Measurements from ENCODE around the gene STEAP3. TPM values are rescaled to one million over a fixed set of nuclear protein-coding genes. Genes with fewer than 3 reads are reported as not detected.

The STEAP3 gene
- polyA plus RNA-seq, 4 donors = 1.3 to 19.2 (median 3.2) TPM

DNA sequence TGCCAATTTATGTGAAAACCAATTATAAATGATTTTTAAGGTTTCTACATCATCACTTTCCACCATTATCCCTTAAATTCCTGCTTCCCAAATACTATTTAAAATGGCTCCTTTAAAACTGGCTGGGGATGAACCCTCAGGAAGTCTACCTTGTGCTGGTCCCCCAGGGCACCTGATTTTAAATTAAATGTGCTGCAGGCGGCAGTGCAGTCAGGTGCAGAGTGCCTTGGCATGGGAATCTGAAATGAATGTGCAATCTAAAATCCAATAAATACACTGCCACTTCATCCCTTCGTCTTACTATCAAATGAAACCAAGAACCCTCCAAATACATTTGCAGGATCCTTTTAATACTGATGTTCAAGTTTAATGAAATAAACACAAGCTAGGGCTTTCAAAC lies 81.2 kb downstream of the STEAP3 start:
- Histone ChIP-seq H3K36me3 (ENCODE audit: control insufficient read depth in 3 of 3, insufficient read depth in 2 of 3, low read depth in 1 of 3, low read length in 3 of 3) (peaks cover 0 to 2% (median 0%) of the 10 kb centered on the region in 3 donors), H3K27ac (ENCODE audit: low read depth in 1 of 3, low read length in 2 of 3) (no peak overlapping the region), H3K27me3 (ENCODE audit: control insufficient read depth in 3 of 3, insufficient read depth in 3 of 3, low read length in 3 of 3) (no peaks in the 10 kb centered on the region), H3K4me1 (ENCODE audit: control insufficient read depth in 3 of 3, insufficient read depth in 2 of 3, low read depth in 1 of 3, low read length in 2 of 3) (peaks cover 0 to 9% (median 0%) of the 10 kb centered on the region in 3 donors), H3K9me3 (ENCODE audit: control insufficient read depth in 2 of 2, insufficient read depth in 1 of 2, low read depth in 1 of 2, low read length in 1 of 2) (no peaks in the 10 kb centered on the region), H3K4me3 (ENCODE audit: low read depth in 1 of 3, low read length in 3 of 3) (no peak overlapping the region)
- no peak for FAIRE-seq
- WGBS, 3 donors = 33 to 63% (median 45%) methylated on average over 2 of the region's 2 CpGs
- no peak for DNase-seq

DNA sequence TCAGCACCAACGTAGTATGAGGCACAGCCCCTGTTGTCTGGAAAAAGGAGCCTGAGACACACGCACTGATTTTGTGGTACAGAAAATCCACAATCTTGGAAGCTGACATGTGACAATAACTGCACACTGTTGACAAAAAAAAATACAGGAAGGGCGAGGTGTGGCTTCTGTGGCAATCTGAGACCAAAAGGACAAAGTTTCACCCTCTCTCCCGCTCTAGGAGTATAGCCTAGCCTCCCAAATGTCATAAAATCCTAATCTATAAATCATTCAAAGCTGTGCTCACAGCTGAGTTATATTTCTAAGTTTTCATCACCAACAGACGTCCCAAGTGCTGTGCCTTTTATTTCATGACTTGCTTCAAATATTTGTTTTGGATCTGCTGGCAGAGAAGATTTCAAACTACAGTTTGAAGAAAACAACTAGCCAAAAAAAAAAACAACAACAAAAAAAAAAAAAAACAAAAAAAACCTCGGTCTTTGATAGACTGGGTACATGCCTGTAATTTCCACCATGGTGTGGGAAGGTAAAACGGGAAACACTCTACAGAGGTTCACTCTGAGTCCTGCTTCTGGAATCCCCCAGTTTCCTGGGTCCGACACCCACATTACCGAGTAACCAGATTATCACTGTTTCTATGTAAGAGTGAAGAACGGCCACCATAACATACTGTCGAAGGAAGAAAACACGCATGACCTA lies 82.0 kb downstream of the STEAP3 start:
- no peak overlapping the region for H3K4me3 ChIP-seq (ENCODE audit: low read depth in 1 of 3, low read length in 3 of 3)
- peak overlapping the region in 1 of 3 donors; percentile 12 for H3K27ac ChIP-seq (ENCODE audit: low read depth in 1 of 3, low read length in 2 of 3)
- FAIRE-seq (no peak), DNase-seq (peak; percentile 76 to 82)
- 24 to 56% (median 37%) methylated on average over 12 of the region's 12 CpGs for WGBS, 3 donors
- H3K36me3 ChIP-seq (ENCODE audit: control insufficient read depth in 3 of 3, insufficient read depth in 2 of 3, low read depth in 1 of 3, low read length in 3 of 3) = peaks cover 0 to 2% (median 0%) of the 10 kb centered on the region in 3 donors
- H3K27me3 ChIP-seq (ENCODE audit: control insufficient read depth in 3 of 3, insufficient read depth in 3 of 3, low read length in 3 of 3) = no peaks in the 10 kb centered on the region
- no peaks in the 10 kb centered on the region for H3K9me3 ChIP-seq (ENCODE audit: control insufficient read depth in 2 of 2, insufficient read depth in 1 of 2, low read depth in 1 of 2, low read length in 1 of 2)
- H3K4me1 ChIP-seq (ENCODE audit: control insufficient read depth in 3 of 3, insufficient read depth in 2 of 3, low read depth in 1 of 3, low read length in 2 of 3) = peaks cover 0 to 9% (median 0%) of the 10 kb centered on the region in 3 donors

DNA sequence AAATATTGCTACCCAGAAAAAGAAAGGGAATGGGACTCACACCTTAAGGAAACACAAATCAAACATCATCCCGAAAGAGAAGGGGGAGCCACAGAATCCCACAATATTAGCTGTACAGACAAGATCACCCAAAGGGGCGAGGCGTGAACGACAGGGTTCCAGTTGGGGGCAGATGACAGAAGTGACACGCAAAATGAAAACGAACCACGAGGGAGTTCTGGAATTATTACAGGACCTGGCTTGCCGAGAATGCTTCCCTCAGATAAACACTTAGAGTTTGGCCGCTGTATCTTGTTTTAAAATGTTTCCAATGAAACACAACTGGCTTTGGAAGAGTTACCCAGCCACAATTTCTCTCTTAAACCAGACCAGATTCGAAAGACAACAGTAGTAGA lies 82.6 kb downstream of the STEAP3 start:
- Histone ChIP-seq H3K4me1 (ENCODE audit: control insufficient read depth in 3 of 3, insufficient read depth in 2 of 3, low read depth in 1 of 3, low read length in 2 of 3) (peaks cover 0 to 9% (median 0%) of the 10 kb centered on the region in 3 donors), H3K4me3 (ENCODE audit: low read depth in 1 of 3, low read length in 3 of 3) (no peak overlapping the region), H3K27me3 (ENCODE audit: control insufficient read depth in 3 of 3, insufficient read depth in 3 of 3, low read length in 3 of 3) (no peaks in the 10 kb centered on the region), H3K27ac (ENCODE audit: low read depth in 1 of 3, low read length in 2 of 3) (no peak overlapping the region), H3K9me3 (ENCODE audit: control insufficient read depth in 2 of 2, insufficient read depth in 1 of 2, low read depth in 1 of 2, low read length in 1 of 2) (no peaks in the 10 kb centered on the region), H3K36me3 (ENCODE audit: control insufficient read depth in 3 of 3, insufficient read depth in 2 of 3, low read depth in 1 of 3, low read length in 3 of 3) (peaks cover 0 to 2% (median 0%) of the 10 kb centered on the region in 3 donors)
- DNase-seq (no peak), FAIRE-seq (no peak)
- WGBS, 3 donors = 39 to 59% (median 58%) methylated on average over 10 of the region's 10 CpGs

DNA sequence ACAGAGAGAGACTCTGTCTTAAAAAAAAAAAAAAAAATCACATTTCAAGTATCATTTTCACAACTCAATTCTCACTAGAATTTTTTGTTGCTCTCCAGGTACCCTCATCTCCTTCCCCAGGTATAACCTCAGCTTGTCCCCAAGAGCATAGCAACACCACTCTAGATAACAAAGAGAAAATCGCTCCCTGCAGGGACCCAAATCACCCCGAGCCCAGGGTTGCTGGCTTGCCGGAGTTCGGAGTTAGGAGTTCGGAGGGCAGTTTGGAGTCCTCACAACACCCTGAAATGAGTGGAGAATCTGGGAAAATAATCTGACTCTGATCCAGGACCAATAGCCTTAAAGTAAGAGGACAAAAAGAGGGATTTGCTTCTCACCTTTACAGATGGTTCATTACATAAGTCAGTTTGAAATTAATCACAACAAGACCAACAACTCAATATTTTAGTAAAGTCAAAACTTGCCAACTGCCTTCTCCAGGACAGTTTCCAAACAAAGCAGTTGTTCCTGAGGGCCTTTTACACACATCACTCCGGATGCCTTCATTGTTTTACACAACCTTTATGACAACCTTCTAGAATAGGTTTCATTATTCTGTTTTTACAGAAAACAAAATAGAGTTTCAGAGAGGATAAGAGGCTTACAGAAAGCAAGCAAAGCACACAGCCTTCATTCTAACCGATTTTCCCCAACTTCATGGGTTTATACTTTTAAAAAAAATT lies 83.9 kb downstream of the STEAP3 start:
- Histone ChIP-seq H3K27ac (ENCODE audit: low read depth in 1 of 3, low read length in 2 of 3) (no peak overlapping the region), H3K27me3 (ENCODE audit: control insufficient read depth in 3 of 3, insufficient read depth in 3 of 3, low read length in 3 of 3) (no peaks in the 10 kb centered on the region), H3K9me3 (ENCODE audit: control insufficient read depth in 2 of 2, insufficient read depth in 1 of 2, low read depth in 1 of 2, low read length in 1 of 2) (no peaks in the 10 kb centered on the region), H3K4me1 (ENCODE audit: control insufficient read depth in 3 of 3, insufficient read depth in 2 of 3, low read depth in 1 of 3, low read length in 2 of 3) (peaks cover 0 to 9% (median 0%) of the 10 kb centered on the region in 3 donors), H3K36me3 (ENCODE audit: control insufficient read depth in 3 of 3, insufficient read depth in 2 of 3, low read depth in 1 of 3, low read length in 3 of 3) (no peaks in the 10 kb centered on the region), H3K4me3 (ENCODE audit: low read depth in 1 of 3, low read length in 3 of 3) (no peak overlapping the region)
- no peak for FAIRE-seq
- DNase-seq = no peak
- 88 to 96% (median 92%) methylated on average over 7 of the region's 7 CpGs for WGBS, 3 donors

DNA sequence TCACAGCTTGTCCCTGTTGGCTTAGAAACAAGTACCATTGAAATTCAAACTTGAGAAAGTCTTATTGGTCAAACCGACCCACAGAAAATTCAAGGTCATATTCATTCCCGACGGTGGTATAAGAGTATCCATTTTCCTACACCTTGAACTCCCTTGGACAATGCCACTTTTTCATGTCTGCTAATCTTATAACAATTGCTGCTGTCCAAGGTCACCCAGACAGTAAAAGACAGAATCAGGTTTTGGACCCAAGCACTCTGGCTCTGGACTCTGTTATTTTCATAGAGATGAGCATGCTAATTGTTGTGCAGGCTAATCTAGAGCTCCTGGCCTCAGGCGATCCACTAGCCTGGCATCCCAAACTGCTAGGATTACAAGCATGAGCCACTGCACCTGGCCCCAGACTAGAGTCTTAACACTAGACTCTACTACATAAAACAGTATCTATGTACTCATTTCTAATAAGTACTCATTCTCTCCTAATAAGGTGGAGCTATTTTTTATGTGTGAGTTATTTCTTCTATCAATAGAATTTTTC lies 85.2 kb downstream of the STEAP3 start:
- Histone ChIP-seq H3K27ac (ENCODE audit: low read depth in 1 of 3, low read length in 2 of 3) (no peak overlapping the region), H3K4me1 (ENCODE audit: control insufficient read depth in 3 of 3, insufficient read depth in 2 of 3, low read depth in 1 of 3, low read length in 2 of 3) (peaks cover 0 to 9% (median 0%) of the 10 kb centered on the region in 3 donors), H3K36me3 (ENCODE audit: control insufficient read depth in 3 of 3, insufficient read depth in 2 of 3, low read depth in 1 of 3, low read length in 3 of 3) (no peaks in the 10 kb centered on the region), H3K4me3 (ENCODE audit: low read depth in 1 of 3, low read length in 3 of 3) (no peak overlapping the region), H3K27me3 (ENCODE audit: control insufficient read depth in 3 of 3, insufficient read depth in 3 of 3, low read length in 3 of 3) (no peaks in the 10 kb centered on the region), H3K9me3 (ENCODE audit: control insufficient read depth in 2 of 2, insufficient read depth in 1 of 2, low read depth in 1 of 2, low read length in 1 of 2) (no peaks in the 10 kb centered on the region)
- DNase-seq = no peak
- FAIRE-seq = no peak
- 65 to 94% (median 82%) methylated on average over 4 of the region's 4 CpGs for WGBS, 3 donors

DNA sequence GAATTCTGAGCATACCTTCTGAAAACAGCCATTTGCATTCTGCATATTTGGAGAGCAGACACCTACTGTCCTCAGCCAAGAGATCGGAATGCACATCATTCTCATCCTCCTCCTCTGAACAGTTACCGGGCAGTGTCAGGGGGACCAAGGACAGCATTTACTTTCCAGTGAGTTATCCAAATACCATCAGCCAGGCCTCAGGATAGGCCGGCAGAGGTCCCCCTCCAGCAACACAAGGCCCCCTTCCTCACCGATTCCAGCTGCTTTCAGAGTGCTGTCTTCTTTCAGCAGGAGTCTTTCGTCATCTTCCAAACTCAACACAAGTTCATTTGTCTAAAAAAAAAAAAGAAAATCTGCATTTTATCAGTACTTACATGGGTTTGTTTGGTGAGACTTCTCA lies 87.7 kb downstream of the STEAP3 start:
- no peaks in the 10 kb centered on the region for H3K27me3 ChIP-seq (ENCODE audit: control insufficient read depth in 3 of 3, insufficient read depth in 3 of 3, low read length in 3 of 3)
- FAIRE-seq = no peak
- WGBS, 3 donors = 85 to 93% (median 88%) methylated on average over 5 of the region's 5 CpGs
- peaks cover 0 to 11% (median 0%) of the 10 kb centered on the region in 3 donors for H3K4me1 ChIP-seq (ENCODE audit: control insufficient read depth in 3 of 3, insufficient read depth in 2 of 3, low read depth in 1 of 3, low read length in 2 of 3)
- no peak overlapping the region for H3K4me3 ChIP-seq (ENCODE audit: low read depth in 1 of 3, low read length in 3 of 3)
- no peak overlapping the region for H3K27ac ChIP-seq (ENCODE audit: low read depth in 1 of 3, low read length in 2 of 3)
- H3K9me3 ChIP-seq (ENCODE audit: control insufficient read depth in 2 of 2, insufficient read depth in 1 of 2, low read depth in 1 of 2, low read length in 1 of 2) = no peaks in the 10 kb centered on the region
- H3K36me3 ChIP-seq (ENCODE audit: control insufficient read depth in 3 of 3, insufficient read depth in 2 of 3, low read depth in 1 of 3, low read length in 3 of 3) = no peaks in the 10 kb centered on the region
- no peak for DNase-seq

DNA sequence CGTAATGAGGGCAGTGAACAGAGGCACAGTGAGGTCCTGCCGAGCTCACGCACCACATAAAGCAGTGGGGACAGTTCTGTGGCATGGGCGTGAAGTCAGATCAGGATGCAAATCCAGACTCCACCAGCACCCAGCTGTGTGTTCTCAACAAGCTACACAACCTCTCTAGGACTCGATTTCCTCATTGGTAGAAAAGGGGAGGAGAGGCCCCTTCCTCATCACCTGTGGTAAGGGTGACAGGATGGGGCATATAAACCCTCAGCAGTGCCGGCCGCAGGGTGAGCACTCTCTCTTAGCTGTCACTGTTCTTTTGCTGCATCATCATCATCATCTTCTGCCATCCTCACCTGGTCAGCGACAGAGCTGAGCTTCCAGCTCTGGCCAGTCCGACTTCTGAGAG lies 88.2 kb downstream of the STEAP3 start:
- FAIRE-seq (no peak), DNase-seq (no peak)
- Histone ChIP-seq H3K27ac (ENCODE audit: low read depth in 1 of 3, low read length in 2 of 3) (no peak overlapping the region), H3K4me1 (ENCODE audit: control insufficient read depth in 3 of 3, insufficient read depth in 2 of 3, low read depth in 1 of 3, low read length in 2 of 3) (peaks cover 0 to 11% (median 0%) of the 10 kb centered on the region in 3 donors), H3K27me3 (ENCODE audit: control insufficient read depth in 3 of 3, insufficient read depth in 3 of 3, low read length in 3 of 3) (no peaks in the 10 kb centered on the region), H3K9me3 (ENCODE audit: control insufficient read depth in 2 of 2, insufficient read depth in 1 of 2, low read depth in 1 of 2, low read length in 1 of 2) (no peaks in the 10 kb centered on the region), H3K36me3 (ENCODE audit: control insufficient read depth in 3 of 3, insufficient read depth in 2 of 3, low read depth in 1 of 3, low read length in 3 of 3) (no peaks in the 10 kb centered on the region), H3K4me3 (ENCODE audit: low read depth in 1 of 3, low read length in 3 of 3) (no peak overlapping the region)
- WGBS, 3 donors = 90 to 94% (median 93%) methylated on average over 9 of the region's 9 CpGs

All from small intestine (tissue), 7 donors.